Activated T-helper 1 cell treated with anti-CD3 and anti-CD28 coated beads, Interleukin-2, amount 50 U/mL, for 16 hours (primary cell): ENCODE measurements around the gene GABRB1.

Source experiments
- DNase-seq, 2 donors: peaks; one replicate each; pipeline ENCODE4 v3.0.0-alpha.2; 2020; ENCODE audit warnings: low read depth in 1 of 2, low spot score in 1 of 2

The GABRB1 gene

GRCh38 chr4:47031011-47031678, at the start of gene GABRB1:
Gene GABRB1 (plus strand): TSS chr4:47031567.
- no peak for DNase-seq

DNA sequence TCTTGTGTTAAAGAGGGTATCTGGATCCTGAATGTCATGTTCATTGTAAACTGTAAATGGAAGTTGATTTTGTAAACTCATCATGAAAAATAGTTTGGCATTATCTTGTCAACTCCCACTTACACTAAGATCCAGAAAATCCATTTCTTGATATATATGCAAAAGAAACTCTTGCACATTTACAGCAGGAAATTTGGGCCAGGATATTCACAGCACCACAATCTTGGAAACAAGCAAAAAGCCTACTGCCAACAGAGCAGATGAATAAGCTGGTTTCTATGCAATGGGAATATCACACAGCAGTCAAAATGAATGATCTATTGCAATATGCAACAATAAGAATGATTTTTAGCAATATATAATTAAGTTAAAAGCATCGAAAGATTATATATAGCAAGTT, 46.6 kb upstream of the GABRB1 start:
- DNase-seq = no peak

DNA sequence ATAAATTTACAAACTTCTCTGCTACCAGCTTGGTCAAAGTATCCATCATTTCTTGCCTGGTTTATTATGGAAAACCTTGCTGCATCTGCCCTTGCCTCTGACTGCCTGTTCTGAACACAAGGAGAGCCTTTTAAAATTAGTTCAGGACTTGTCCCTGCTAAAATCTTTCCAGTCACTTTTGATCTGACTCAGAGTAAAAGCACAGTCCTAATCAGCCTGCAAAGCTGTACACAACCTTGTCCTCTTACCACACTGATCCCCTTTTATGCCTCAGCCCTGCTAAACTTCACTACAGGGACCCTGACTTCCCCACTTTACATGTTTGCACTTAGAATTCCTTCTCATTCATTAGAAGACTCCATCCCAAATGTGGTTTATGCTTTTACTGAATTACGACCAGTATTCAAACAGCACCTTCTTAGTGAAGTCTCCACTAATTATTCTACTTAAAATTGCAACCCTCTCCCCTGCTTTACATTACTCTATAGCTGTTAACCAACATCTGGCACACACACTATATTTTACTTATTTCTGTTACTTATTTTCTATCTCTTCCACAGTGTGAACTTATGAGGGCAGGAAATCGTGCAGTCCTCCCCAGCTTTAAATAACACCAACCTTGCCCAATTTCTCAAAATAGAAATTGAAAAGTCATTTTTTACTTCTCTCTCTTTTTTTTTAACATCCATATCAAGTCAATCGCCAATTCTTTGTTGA, 44.3 kb upstream of the GABRB1 start:
- no peak for DNase-seq

DNA sequence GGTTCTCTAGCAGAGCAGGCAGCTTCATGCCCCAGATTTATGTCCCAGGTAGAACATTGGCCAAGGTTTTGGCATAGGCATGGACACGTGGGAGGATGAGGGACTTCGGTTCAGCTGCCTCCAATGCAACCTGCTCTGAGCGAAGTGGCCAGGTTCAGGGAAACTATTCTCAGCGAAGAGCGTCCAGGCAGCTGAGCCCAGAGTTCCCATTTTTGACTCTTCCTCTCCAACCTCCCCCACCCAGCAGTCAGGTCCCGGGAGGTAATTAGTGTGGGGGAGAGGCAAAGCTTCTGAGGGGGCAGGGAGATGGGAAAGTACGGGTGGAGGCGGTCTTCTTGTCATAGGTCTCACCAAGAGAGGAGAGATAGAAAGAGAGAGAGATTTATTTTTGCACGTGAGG, 39.0 kb upstream of the GABRB1 start:
- DNase-seq = no peak

DNA sequence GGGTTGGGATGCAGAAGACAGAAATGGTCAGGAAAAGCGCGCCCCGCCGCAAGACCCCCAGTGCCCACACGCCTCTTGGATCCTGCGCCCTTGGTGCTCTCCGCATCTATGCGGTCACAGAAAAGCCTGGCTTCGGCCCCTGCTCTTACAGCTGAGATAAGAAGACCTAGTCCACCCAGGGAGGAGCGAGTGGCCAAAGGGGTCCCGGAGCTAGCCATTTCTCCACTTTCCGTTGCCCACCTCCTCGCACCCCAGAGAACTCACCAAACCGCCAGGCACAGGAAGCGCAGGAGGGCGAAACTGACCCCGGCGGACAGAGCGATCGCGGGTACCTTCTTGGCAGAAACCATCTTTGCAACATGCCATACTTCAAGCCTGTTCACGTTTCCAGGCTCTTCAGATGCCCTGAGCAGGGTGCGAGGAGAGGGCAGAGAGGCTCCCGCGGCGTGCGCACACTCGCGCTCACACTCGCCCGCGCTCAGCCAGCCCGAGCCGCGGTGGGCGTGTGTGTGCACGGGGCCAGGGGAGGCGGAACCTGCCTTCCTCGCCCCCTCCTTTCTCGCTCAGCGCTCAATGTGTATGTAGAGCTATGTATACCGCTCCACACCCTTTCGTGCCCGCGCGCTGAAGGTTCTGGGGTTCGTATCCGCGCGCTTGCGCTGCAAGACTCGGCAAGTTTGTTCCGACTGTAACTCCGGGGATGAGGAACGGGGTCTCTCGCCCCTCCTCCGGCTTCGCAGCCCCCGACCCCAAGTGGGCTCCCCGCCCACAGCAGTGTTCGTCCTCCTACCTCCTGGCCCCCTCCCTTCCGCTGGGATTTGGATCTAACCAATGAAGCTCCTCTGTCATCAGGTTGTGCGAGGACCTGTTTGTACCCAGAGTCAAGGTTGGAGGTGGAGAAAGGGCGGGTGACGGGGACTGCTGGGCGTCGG, 38.0 kb upstream of the GABRB1 start, which contains the start of gene GABRA4:
Gene GABRA4 (minus strand): TSS at position 507 of the 932 bp plus-strand sequence. CDS start 157 bp downstream, at position 350.
- DNase-seq = no peak

DNA sequence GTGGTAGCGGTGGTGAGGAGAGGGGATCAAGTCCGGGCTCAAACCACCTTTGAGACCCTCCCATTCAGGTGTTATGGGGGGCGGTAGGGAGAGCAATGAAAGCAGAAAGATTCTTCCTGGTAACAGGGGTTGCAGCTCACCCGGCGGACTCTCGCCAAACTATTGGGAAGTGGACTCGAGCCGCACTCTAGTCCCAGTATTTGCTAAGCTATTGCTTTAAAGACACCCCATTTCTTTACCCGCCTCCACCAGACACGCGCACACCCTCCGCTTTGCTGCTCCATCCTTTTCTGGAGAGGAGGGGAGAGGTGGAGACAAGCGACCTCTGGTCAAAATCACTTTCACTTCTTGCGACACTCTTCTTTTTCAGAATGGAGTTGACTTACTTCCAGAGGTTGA, 37.4 kb upstream of the GABRB1 start:
- DNase-seq = no peak

DNA sequence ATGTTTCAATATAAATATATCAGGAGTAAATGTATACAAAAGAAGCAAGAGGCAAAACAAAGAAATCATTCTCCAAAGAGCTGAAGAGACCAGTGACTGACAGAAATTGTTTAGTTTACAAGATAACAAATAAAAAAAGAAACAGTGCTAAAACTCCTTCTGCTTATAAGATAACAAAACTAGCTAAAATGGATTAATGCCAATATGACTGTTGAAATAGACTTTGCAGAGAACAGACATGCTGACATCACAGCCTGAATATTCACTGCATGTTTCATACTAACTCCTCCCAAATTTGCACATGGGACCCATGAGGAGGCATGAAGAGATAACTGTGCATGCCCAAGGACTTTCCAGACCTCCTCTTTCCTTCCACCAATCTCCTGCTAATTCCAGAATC, 31.8 kb upstream of the GABRB1 start:
- DNase-seq = no peak

DNA sequence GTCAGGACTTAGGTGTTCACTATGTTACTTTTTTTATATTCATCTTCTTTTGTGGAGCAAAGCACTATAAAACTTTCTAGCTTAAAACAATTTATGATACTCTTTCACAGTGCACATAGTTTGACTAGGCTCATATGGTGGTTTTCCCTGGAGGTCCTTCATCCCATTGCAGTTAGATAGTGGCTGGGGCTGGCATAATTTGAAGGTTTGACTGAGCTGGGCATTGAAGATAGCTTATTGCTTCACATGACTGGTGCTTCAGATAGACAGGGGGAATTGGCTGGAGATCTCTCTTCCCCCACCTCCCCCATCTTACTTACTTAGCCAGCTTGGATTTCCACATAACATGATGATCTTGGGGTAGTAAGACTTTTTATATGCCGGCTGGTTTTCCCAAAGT, 31.0 kb upstream of the GABRB1 start:
- no peak for DNase-seq

DNA sequence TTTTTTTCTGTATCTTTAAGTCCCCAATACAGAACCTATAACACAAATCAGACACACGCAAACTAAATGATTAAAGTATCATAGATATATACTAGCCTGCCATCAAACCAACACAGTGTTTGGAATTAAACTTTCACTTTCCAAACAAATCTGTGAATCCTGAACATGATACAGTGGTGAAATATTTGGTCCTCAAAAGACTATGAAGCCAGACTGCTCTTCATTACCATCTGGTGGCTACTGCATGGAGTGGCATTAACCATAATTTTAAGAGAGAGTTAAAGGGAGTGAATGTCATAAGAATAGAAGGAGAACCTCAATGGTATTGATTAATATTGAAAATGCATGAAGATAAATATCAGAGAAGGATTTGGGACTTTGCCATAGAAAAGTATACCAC, 28.8 kb upstream of the GABRB1 start:
- no peak for DNase-seq

GRCh38 chr4:47010347-47010911, 20.9 kb upstream of the GABRB1 start:
- DNase-seq = no peak

DNA sequence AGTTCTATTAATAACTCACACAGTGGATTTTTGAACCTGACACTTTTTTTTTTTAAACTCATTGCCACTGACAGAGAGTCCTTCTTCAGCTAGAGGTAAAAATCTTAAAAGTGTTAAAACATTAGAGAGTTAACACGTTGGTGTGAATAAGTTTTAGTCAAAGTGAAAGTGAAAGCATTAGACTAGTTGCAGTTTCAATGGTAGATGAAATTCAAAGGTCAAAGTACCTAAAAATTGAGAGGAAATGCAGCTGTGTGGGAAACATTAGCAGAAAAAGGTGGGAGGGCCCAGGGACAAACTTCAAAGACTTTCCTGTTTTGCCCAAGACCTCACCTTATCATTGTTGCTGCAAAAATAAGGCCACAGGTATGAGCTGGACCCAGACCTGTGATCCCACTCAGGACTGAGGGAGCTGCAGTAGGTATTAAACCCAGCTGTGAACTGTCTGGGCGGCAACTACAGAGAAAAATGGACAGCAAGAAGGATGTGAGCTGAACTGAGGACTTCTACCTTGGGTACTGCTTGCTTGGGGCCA, 20.4 kb upstream of the GABRB1 start:
- DNase-seq = no peak

- no peak for DNase-seq
These were observed 18.7 kb upstream of the GABRB1 start for GRCh38 chr4:47012676-47013075.

DNA sequence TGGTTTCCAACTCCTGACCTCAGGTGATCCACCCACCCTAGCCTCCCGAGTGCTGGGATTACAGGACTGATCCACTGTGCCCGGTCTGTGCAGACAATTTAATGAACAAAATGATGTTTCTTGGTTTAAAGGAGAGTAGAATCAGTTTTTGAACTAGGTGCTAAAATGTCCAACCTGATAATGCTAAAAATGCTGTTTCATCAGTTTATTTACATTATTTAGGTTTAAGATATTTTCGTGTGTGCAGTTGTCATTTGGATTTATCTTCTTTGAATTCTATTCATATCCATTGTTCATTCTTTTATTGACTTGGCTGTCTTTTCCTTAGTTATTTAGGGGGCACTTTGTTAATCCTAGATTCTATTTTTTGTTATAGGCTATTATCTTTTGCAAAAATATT, 18.0 kb upstream of the GABRB1 start:
- DNase-seq = no peak

- DNase-seq = no peak
These were observed 14.3 kb upstream of the GABRB1 start for GRCh38 chr4:47017081-47017480.

DNA sequence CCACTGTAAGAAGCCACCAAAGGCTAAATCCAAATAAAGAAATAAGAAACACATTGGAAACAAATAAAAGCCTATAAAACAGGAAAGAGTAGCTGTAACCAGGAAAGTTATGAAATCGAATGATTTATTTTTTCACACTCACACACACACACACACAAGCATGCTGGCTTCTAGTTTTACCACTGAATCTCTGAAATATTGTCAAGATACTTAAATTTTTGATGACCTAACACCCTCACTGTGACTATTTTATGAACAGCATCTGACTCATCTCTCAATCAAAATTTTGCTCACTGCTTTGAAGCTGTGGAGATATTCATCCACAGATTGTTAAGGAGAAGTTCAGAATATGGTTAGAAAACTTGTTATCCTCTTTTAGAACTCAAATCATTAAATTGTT, 13.9 kb upstream of the GABRB1 start:
- no peak for DNase-seq

- DNase-seq = no peak
These were observed 511 bp downstream of the GABRB1 start for GRCh38 chr4:47031751-47032404.

DNA sequence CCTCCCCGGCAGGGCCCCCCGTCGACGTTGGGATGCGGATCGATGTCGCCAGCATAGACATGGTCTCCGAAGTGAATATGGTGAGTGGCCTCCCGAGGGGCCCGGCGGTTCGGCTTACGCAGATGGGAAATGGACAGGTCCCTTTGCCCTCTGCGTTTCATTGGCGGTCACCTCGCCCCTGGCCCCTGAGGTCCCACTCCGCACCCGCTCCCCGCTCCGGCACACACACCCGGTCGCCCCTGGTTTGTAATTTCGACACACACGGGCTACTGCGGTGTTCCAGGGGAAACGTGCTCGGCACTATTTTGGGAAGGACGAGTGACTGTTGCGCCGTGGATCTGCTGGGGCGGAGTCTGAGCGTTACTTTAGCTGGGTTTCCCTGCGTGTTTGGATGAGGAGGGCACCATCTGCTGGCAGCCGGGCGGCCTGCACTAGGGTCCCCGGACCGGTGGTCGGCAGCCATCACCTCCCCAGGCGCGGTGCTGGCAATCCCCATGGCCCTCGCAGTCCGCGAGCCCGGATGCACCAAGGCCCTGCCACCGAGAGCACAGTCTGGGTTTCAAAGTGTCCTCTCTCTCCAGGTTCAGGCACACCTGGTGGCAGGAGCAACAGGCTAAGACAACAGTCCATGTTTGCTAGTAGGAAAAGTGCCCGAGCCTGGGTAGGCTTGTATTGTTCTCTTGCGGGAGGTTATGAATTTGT, 1.2 kb downstream of the GABRB1 start:
- peak in 1 of 2 donors; percentile 3 for DNase-seq

DNA sequence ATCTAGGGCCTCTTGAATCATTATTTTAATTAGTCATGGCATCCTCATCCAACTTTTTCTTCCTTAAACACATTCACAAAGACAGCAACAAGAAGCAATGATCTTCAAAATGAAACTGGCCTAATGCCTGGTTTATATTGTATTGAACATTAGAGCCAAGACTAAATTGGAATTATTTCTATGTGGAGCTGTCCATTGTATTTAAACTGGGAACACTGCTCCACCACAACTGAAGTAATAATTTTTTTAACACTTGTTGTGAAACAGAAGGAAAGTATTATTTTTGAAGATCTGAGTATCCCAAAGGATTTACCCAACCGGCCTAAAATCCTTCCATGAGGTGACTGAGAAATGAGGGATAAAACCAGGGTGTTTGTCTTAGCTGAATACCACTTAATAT, 6.9 kb downstream of the GABRB1 start:
- DNase-seq = no peak

- DNase-seq = no peak
These were observed 9.5 kb downstream of the GABRB1 start for GRCh38 chr4:47040828-47041227.

DNA sequence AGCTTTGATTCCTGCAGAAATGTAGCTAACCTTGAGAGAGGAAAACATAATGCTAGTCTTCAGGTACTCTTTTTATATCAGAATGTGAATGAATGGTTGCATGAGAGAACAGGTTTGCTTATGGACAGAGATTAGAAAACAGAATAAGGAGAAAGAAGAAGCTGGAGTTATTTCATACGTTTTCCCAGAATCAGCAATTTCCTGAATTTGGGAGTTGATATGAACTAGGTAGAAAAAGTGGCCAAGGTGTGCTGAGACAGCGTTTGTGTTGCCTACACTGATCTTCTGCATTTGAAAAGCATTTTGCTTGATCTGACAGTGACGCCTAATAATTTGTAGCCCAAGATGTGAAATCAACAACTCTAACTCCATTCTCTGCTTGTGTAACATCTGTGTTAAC, 12.5 kb downstream of the GABRB1 start:
- no peak for DNase-seq
